Prostate gland (tissue), 1 donor: ENCODE measurements around the gene ISY1.

Source experiments
- POLR2A ChIP-seq: fragments of 450-650 bp; IDR thresholded peaks from one replicate; pipeline ENCODE4 v1.6.1; 2016; ENCODE audit warnings: antibody characterized with exemption, mild to moderate bottlenecking
- POLR2AphosphoS5 ChIP-seq: sonication (generic); formaldehyde crosslinking; IDR thresholded peaks from one replicate; pipeline ENCODE4 v1.6.1; 2017; ENCODE audit warnings: antibody characterized with exemption

DNA sequence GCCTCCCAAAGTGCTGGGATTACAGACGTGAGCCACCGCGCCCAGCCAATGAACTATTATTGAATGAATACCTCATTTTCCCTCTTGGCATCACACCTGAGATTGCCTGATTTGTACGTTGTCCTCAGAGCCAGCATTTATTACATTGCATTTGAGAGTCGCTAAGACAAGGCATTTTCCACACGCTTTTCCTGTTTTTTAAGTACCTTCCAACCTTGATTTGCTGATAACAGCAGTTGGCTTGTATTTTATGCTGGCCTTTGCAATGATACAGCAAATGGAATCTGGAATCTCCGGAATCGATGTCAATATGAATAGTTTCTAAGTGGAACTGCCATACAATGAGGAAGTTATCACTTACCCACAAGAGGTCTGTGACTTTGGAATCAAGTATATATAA lies 38.5 kb upstream of the ISY1 start:
- no peak for TF ChIP-seq POLR2A
- no peak for TF ChIP-seq POLR2AphosphoS5
